ENCODE results near the gene SLC22A23.

The SLC22A23 gene

GRCh38 chr6:3432416-3432815, 24.4 kb downstream of the SLC22A23 start:
- TF ChIP-seq CTCF (IDR thresholded peaks at IDR 0.05; ENCODE audit: insufficient read depth, low read length, poor library complexity, severe bottlenecking): no peak

GRCh38 chr6:3431994-3432393, 24.9 kb downstream of the SLC22A23 start:
- H3K4me3 ChIP-seq (replicated peaks; ENCODE audit: low read depth, low read length): no peak overlapping the region
- H3K36me3 ChIP-seq (ENCODE audit: control insufficient read depth, insufficient read depth, low read length): no peaks in the 10 kb centered on the region
- no peak for TF ChIP-seq CTCF (IDR thresholded peaks at IDR 0.05; ENCODE audit: insufficient read depth, low read length, poor library complexity, severe bottlenecking)
- H3K27me3 ChIP-seq (replicated peaks; ENCODE audit: control insufficient read depth, insufficient read depth, low read length): peaks cover 2% of the 10 kb centered on the region; the same call in 1 of the 2 replicates
- no peak for DNase-seq (ENCODE audit: extremely low read depth, insufficient read length)

More at GRCh38 chr6:3432416-3432815, 24.4 kb downstream of the SLC22A23 start:
- Histone ChIP-seq H3K36me3 (ENCODE audit: control insufficient read depth, insufficient read depth, low read length) (no peaks in the 10 kb centered on the region), H3K4me3 (replicated peaks; ENCODE audit: low read depth, low read length) (no peak overlapping the region), H3K27me3 (replicated peaks; ENCODE audit: control insufficient read depth, insufficient read depth, low read length) (peaks cover 2% of the 10 kb centered on the region; the same call in 1 of the 2 replicates)
- DNase-seq (ENCODE audit: extremely low read depth, insufficient read length): no peak

- Histone ChIP-seq H3K4me3 (replicated peaks; ENCODE audit: low read depth, low read length) (no peak overlapping the region), H3K36me3 (ENCODE audit: control insufficient read depth, insufficient read depth, low read length) (no peaks in the 10 kb centered on the region), H3K27me3 (replicated peaks; ENCODE audit: control insufficient read depth, insufficient read depth, low read length) (no peaks in the 10 kb centered on the region; the same call in 1 of the 2 replicates)
- DNase-seq (ENCODE audit: extremely low read depth, insufficient read length): no peak
- TF ChIP-seq CTCF (IDR thresholded peaks at IDR 0.05; ENCODE audit: insufficient read depth, low read length, poor library complexity, severe bottlenecking): no peak
Observed at GRCh38 chr6:3429211-3429610, 27.6 kb downstream of the SLC22A23 start.

GRCh38 chr6:3428700-3429099, 28.1 kb downstream of the SLC22A23 start:
- no peak for DNase-seq (ENCODE audit: extremely low read depth, insufficient read length)
- Histone ChIP-seq H3K4me3 (replicated peaks; ENCODE audit: low read depth, low read length) (no peak overlapping the region), H3K27me3 (replicated peaks; ENCODE audit: control insufficient read depth, insufficient read depth, low read length) (peaks cover 1% of the 10 kb centered on the region; the same call in 1 of the 2 replicates), H3K36me3 (ENCODE audit: control insufficient read depth, insufficient read depth, low read length) (no peaks in the 10 kb centered on the region)
- no peak for TF ChIP-seq CTCF (IDR thresholded peaks at IDR 0.05; ENCODE audit: insufficient read depth, low read length, poor library complexity, severe bottlenecking)

- Histone ChIP-seq H3K36me3 (ENCODE audit: control insufficient read depth, insufficient read depth, low read length) (no peaks in the 10 kb centered on the region), H3K4me3 (replicated peaks; ENCODE audit: low read depth, low read length) (no peak overlapping the region), H3K27me3 (replicated peaks; ENCODE audit: control insufficient read depth, insufficient read depth, low read length) (peaks cover 1% of the 10 kb centered on the region; the same call in 1 of the 2 replicates)
- no peak for DNase-seq (ENCODE audit: extremely low read depth, insufficient read length)
- no peak for TF ChIP-seq CTCF (IDR thresholded peaks at IDR 0.05; ENCODE audit: insufficient read depth, low read length, poor library complexity, severe bottlenecking)
Observed at GRCh38 chr6:3428247-3428646, 28.6 kb downstream of the SLC22A23 start.

- H3K36me3 ChIP-seq (ENCODE audit: control insufficient read depth, insufficient read depth, low read length): no peaks in the 10 kb centered on the region
- TF ChIP-seq CTCF (IDR thresholded peaks at IDR 0.05; ENCODE audit: insufficient read depth, low read length, poor library complexity, severe bottlenecking): no peak
- DNase-seq (ENCODE audit: extremely low read depth, insufficient read length): no peak
- no peak overlapping the region for H3K4me3 ChIP-seq (replicated peaks; ENCODE audit: low read depth, low read length)
- peaks cover 1% of the 10 kb centered on the region; the same call in 1 of the 2 replicates for H3K27me3 ChIP-seq (replicated peaks; ENCODE audit: control insufficient read depth, insufficient read depth, low read length)
Observed at GRCh38 chr6:3427687-3428085, 29.2 kb downstream of the SLC22A23 start.
